Measurements from ENCODE around the gene LCE6A.

Gene LCE6A

DNA sequence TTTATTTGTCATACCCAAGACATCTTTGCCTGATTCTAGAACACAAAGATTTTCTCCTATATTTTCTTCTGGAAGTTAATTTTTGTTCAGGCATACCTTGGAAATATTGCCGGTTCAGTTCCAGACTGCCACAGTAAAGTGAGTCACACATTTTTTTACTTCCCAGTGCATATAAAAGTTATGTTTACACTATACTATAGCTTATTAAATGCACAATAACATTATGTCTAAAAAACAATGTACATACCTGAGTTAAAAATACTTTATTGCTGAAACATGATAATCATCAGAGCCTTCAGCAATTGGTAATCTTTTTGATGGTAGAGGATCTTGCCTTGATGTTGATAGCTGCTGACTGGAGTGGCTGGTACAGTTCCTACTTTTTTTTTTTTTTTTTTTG, 45.5 kb downstream of the LCE6A start:
- no peak overlapping the region for H3K4me3 ChIP-seq (replicated peaks; ENCODE audit: low read depth, low read length)
- TF ChIP-seq, protein P1, sequence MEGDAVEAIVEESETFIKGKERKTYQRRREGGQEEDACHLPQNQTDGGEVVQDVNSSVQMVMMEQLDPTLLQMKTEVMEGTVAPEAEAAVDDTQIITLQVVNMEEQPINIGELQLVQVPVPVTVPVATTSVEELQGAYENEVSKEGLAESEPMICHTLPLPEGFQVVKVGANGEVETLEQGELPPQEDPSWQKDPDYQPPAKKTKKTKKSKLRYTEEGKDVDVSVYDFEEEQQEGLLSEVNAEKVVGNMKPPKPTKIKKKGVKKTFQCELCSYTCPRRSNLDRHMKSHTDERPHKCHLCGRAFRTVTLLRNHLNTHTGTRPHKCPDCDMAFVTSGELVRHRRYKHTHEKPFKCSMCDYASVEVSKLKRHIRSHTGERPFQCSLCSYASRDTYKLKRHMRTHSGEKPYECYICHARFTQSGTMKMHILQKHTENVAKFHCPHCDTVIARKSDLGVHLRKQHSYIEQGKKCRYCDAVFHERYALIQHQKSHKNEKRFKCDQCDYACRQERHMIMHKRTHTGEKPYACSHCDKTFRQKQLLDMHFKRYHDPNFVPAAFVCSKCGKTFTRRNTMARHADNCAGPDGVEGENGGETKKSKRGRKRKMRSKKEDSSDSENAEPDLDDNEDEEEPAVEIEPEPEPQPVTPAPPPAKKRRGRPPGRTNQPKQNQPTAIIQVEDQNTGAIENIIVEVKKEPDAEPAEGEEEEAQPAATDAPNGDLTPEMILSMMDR (IDR thresholded peaks at IDR 0.05; ENCODE audit: low read length, missing control alignments), result no peak
- DNase-seq (ENCODE audit: low read depth), result no peak

Data from fibroblast of pulmonary artery (primary cell).